CD4-positive, CD25-positive, alpha-beta regulatory T cell (primary cell): ENCODE data around the gene NCKAP5L. TPM values are rescaled to one million over a fixed set of nuclear protein-coding genes. Genes with fewer than 3 reads are reported as not detected.

ENCODE experiments used
- ATAC-seq, 2 donors: fragments of 150-1000 bp; cut with Tn5 transposase; one replicate each; pipeline ENCODE4 v1.10.0; 2021; ENCODE audit warnings: low read depth in 2 of 2, moderate number of reproducible peaks in 2 of 2, moderate library complexity in 1 of 2
- DNase-seq, 3 donors: peaks; one replicate each; pipeline versions ENCODE4 v3.0.0 to v3.0.0-alpha.2; 2012 to 2022; ENCODE audit warnings: mixed read lengths in 1 of 3
- H3K27ac ChIP-seq: one replicate; pipeline ENCODE4 v1.7.0; 2013; ENCODE audit warnings: mild to moderate bottlenecking, low read length; ENCODE audit not compliant: insufficient read depth, poor library complexity, severe bottlenecking
- H3K27me3 ChIP-seq: one replicate; pipeline ENCODE4 v1.7.0; 2013; ENCODE audit warnings: low read length; ENCODE audit not compliant: control insufficient read depth, insufficient read depth
- H3K36me3 ChIP-seq: one replicate; pipeline ENCODE4 v1.7.0; 2013; ENCODE audit warnings: mild to moderate bottlenecking, low read length, moderate library complexity; ENCODE audit not compliant: control insufficient read depth, insufficient read depth
- H3K4me1 ChIP-seq: 2 replicates; pipeline ENCODE4 v1.7.0; 2013; ENCODE audit warnings: mild to moderate bottlenecking, low read length; ENCODE audit not compliant: insufficient read depth, control insufficient read depth, poor library complexity, severe bottlenecking
- H3K4me3 ChIP-seq: one replicate; pipeline ENCODE4 v1.7.0; 2013; ENCODE audit warnings: low read depth, mild to moderate bottlenecking, low read length, moderate library complexity
- H3K9me3 ChIP-seq, 2 experiments: 1 replicate in 1 of 2; 2 replicates in 1 of 2; pipeline ENCODE4 v1.7.0; 2013; ENCODE audit warnings: low read length in 2 of 2, mild to moderate bottlenecking in 1 of 2, moderate library complexity in 1 of 2; ENCODE audit not compliant: control insufficient read depth in 2 of 2
- H3K27ac Mint-ChIP-seq, 3 donors: one replicate each; pipeline ENCODE4 v1.8.0; 2020 to 2022; ENCODE audit warnings: mild to moderate bottlenecking in 3 of 3, mixed read lengths in 3 of 3, moderate library complexity in 2 of 3
- H3K27me3 Mint-ChIP-seq: one replicate; pipeline ENCODE4 v1.8.0; 2022; ENCODE audit warnings: mild to moderate bottlenecking, mixed read lengths
- H3K36me3 Mint-ChIP-seq: one replicate; pipeline ENCODE4 v1.8.0; 2020; ENCODE audit warnings: mixed read lengths
- H3K4me1 Mint-ChIP-seq, 4 donors: one replicate each; pipeline ENCODE4 v1.8.0; 2020 to 2022; ENCODE audit warnings: mixed read lengths in 4 of 4, mild to moderate bottlenecking in 1 of 4
- H3K4me3 Mint-ChIP-seq, 4 donors: one replicate each; pipeline ENCODE4 v1.8.0; 2020 to 2022; ENCODE audit warnings: mild to moderate bottlenecking in 4 of 4, mixed read lengths in 4 of 4, moderate library complexity in 3 of 4
- H3K9me3 Mint-ChIP-seq, 7 donors: one replicate each; pipeline ENCODE4 v1.8.0; 2020 to 2022; ENCODE audit warnings: mixed read lengths in 7 of 7, mild to moderate bottlenecking in 3 of 7, moderate library complexity in 2 of 7
- polyA plus RNA-seq, 4 donors: library from polyadenylated mRNA; unstranded; fragments of 300-500 nt; fragmentation: Illumina TruSeq; gene quantifications; one replicate each; pipeline ENCODE4 v1.2.3, GENCODE V29; 2021
- total RNA-seq: library from RNA; stranded (reverse); gene quantifications from one replicate; pipeline ENCODE4 v1.2.3, GENCODE V29; 2022

Gene NCKAP5L
- total and polyA plus RNA-seq, 5 donors from 2014 or later: 0.18 to 7.8 (median 0.73) TPM

DNA sequence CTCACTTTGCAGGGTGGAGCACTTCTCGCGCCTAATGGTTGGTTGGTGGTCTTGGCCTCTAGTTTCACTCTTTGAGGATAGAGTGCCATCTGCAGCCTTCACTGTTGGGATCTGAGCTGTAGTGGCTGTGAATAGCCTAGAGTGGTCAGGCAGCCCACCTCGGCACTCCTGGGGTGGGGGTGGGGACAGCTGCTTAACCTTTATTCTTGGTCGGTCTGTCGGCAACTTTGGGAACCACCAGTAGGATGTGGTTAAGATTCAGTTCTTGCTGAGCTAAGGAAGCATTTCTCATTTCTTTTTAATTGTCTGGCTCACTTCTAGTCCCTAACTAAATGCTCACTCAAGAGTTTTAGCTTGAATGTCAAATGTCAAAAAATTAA, 65.8 kb downstream of the NCKAP5L start:
- no peaks in the 10 kb centered on the region for H3K27me3 Mint-ChIP-seq
- ATAC-seq: peak in 1 of 2 donors; percentile 25
- Histone ChIP-seq H3K27me3 (no peaks in the 10 kb centered on the region), H3K4me1 (peaks cover 31% of the 10 kb centered on the region), H3K4me3 (no peak overlapping the region), H3K27ac (peak overlapping the region; percentile 69), H3K36me3 (peaks cover 74% of the 10 kb centered on the region), H3K9me3 (no peaks in the 10 kb centered on the region)
- H3K4me3 Mint-ChIP-seq: peak overlapping the region in 1 of 4 donors; percentile 41
- H3K36me3 Mint-ChIP-seq: peaks cover 50% of the 10 kb centered on the region
- peak in 1 of 3 donors; percentile 43 for DNase-seq
- H3K4me1 Mint-ChIP-seq: peaks cover 24 to 53% (median 41%) of the 10 kb centered on the region in 4 donors
- no peaks in the 10 kb centered on the region for H3K9me3 Mint-ChIP-seq
- H3K27ac Mint-ChIP-seq: peak overlapping the region; percentile 42 to 90 (median 76)

DNA sequence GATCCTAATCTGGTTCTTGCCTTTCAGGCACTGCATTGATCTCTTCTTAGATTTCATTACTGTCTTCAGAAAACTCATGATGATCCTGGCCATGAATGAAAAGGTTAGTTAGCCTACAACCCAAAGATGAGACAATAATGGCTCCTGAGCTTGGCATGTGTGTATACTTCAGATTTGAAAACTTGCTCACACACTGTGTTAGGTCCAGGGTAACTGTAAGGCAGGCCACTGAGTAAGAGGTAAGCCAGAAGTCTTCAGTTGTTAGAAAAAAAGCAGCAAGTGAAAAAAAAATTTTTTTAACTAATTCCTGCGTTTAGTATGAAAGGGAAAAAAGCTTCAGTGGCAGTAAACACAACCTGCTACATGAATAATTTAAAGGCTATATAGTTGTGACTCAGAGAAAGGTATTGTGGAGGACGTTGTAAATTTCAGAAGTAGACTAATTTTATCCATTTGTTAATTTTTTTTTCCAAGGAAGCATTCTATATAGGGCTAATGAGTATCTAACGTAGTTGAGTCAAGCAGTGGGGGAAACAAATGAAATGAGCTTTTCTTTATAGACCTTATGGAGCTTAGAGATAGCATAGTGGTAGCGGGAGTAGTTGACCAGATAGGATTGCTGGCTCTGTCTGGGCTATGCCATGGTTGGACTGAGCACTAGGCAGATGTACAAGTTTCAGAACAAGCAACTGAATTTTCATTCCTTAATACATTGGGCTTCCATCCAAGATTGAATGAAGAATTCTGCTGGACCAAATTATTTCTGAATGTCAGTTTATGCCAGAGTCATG, 66.3 kb downstream of the NCKAP5L start:
- ATAC-seq (no peak), DNase-seq (no peak)
- H3K4me3 ChIP-seq: no peak overlapping the region
- no peaks in the 10 kb centered on the region for H3K27me3 Mint-ChIP-seq
- H3K4me1 Mint-ChIP-seq: peaks cover 24 to 50% (median 41%) of the 10 kb centered on the region in 4 donors
- H3K4me3 Mint-ChIP-seq: peak overlapping the region in 1 of 4 donors; percentile 41
- peaks cover 53% of the 10 kb centered on the region for H3K36me3 Mint-ChIP-seq
- no peaks in the 10 kb centered on the region for H3K27me3 ChIP-seq
- H3K36me3 ChIP-seq: peaks cover 80% of the 10 kb centered on the region
- peak overlapping the region; percentile 69 for H3K27ac ChIP-seq
- peaks cover 31% of the 10 kb centered on the region for H3K4me1 ChIP-seq
- H3K9me3 Mint-ChIP-seq: no peaks in the 10 kb centered on the region
- peak overlapping the region; percentile 48 to 90 (median 56) for H3K27ac Mint-ChIP-seq
- no peaks in the 10 kb centered on the region for H3K9me3 ChIP-seq

- no peak for DNase-seq
- no peaks in the 10 kb centered on the region for H3K9me3 ChIP-seq
- Mint-ChIP-seq H3K9me3 (no peaks in the 10 kb centered on the region), H3K4me3 (peak overlapping the region; percentile 16 to 72 (median 54)), H3K27me3 (no peaks in the 10 kb centered on the region), H3K27ac (peak overlapping the region in 2 of 3 donors; percentile 39 to 63), H3K4me1 (peaks cover 49 to 87% (median 74%) of the 10 kb centered on the region in 4 donors), H3K36me3 (peaks cover 29% of the 10 kb centered on the region)
- H3K4me3 ChIP-seq: peak overlapping the region; percentile 69
- peaks cover 67% of the 10 kb centered on the region for H3K4me1 ChIP-seq
- peaks cover 41% of the 10 kb centered on the region for H3K36me3 ChIP-seq
- peak overlapping the region; percentile 68 for H3K27ac ChIP-seq
- H3K27me3 ChIP-seq: no peaks in the 10 kb centered on the region
- no peak for ATAC-seq
Measured at GRCh38 chr12:49750996-49751393, 77.2 kb downstream of the NCKAP5L start.

DNA sequence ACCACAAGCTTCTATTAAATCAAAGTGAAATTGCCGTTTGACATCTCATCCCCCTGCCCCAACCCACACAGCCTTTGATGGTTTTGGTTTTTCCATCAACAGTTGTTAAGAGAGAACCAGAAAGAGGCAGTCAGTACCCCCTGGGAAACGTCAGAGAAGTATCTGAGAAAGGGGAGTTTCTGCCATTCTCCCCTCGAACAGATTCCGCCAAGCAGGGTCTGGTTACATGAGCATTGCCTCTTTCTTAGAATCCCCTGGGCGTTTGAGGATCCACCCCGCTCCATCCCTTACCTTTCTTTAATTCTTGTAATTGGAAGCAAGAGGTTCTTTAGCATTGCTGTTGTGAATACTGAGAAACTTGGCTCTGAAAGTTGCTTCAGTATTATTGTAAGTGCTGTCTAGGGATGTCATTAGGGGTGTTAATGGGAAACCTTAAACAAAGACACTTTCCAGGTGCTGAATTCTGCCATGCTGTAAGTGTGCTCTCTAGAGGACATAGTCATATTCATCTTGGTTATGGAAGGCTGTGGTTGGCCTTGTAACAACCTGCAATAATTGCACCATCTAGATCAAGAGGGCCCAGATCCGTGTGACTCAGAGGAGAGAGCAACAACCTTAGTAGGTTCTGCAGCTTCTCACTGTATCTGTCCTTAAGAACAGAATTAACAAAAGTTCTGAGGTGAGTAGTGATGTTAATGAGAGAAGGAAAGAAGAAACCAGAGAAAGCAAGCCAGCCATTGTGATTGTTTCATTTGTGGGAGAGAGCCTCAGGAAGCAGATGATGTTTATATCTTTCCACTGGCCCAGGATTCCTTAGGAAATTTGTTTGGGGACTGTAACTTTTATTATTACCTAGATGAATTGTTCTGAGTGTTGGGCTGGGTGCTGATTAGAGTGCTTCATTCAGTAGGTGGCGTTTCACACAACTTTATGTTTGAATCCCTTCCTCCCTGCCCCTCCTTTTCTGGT, 77.9 kb downstream of the NCKAP5L start:
- peak; percentile 13 to 72 (median 30) for DNase-seq
- Mint-ChIP-seq H3K36me3 (peaks cover 26% of the 10 kb centered on the region), H3K9me3 (no peaks in the 10 kb centered on the region), H3K27ac (peak overlapping the region; percentile 39 to 81 (median 63)), H3K27me3 (no peaks in the 10 kb centered on the region), H3K4me3 (peak overlapping the region; percentile 46 to 76 (median 64)), H3K4me1 (peaks cover 49 to 94% (median 77%) of the 10 kb centered on the region in 4 donors)
- Histone ChIP-seq H3K36me3 (peaks cover 35% of the 10 kb centered on the region), H3K4me3 (peak overlapping the region; percentile 69), H3K27me3 (no peaks in the 10 kb centered on the region), H3K9me3 (no peaks in the 10 kb centered on the region), H3K27ac (peak overlapping the region; percentile 68), H3K4me1 (peaks cover 71% of the 10 kb centered on the region)
- ATAC-seq: peak; percentile 83 to 88

DNA sequence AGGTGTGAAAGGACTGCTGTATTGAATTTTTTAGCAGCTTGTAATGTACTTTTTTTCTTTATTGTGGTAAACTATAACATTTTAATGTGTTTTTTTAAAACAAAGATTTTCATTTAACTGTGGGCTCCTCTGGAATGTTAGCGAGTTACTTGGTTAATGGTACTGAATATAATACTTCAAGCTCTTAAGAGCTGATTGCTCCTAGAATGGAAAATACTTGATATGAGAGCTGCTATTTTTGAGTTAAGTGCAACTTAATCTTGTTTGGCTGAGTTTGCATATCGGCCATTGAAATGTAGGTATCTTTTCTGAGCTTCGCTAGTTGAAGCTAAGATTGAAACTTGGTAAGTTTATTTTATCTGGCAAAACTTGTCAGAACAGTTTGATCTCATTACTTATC, 79.4 kb downstream of the NCKAP5L start:
- peaks cover 51 to 98% (median 80%) of the 10 kb centered on the region in 4 donors for H3K4me1 Mint-ChIP-seq
- no peaks in the 10 kb centered on the region for H3K27me3 Mint-ChIP-seq
- Histone ChIP-seq H3K27me3 (no peaks in the 10 kb centered on the region), H3K27ac (peak overlapping the region; percentile 68), H3K4me3 (peak overlapping the region; percentile 69), H3K9me3 (no peaks in the 10 kb centered on the region), H3K4me1 (peaks cover 86% of the 10 kb centered on the region), H3K36me3 (peaks cover 32% of the 10 kb centered on the region)
- peak overlapping the region in 2 of 3 donors; percentile 18 to 39 for H3K27ac Mint-ChIP-seq
- no peaks in the 10 kb centered on the region for H3K9me3 Mint-ChIP-seq
- no peak for DNase-seq
- H3K36me3 Mint-ChIP-seq: peaks cover 38% of the 10 kb centered on the region
- ATAC-seq: no peak
- peak overlapping the region; percentile 46 to 76 (median 64) for H3K4me3 Mint-ChIP-seq

DNA sequence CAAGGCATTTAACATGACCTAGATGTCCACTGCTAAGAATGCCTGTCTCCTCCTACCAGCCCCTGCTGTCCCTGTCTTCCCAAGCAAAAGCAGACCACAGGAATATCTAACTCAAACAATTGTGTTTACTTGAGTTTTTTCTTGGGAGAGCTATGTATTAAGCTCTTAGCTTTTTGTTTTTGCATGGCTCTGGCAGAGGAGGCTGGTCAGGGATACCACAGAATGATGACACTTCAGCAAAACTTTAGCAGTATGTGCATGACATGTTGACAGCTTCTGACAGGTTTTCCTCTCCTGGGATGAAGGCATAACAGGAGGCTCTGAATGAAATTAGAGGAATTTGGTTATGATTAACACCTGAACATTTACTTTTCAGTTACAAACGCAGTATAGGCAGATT, 79.9 kb downstream of the NCKAP5L start:
- H3K4me3 Mint-ChIP-seq: peak overlapping the region; percentile 46 to 81 (median 66)
- H3K27me3 ChIP-seq: no peaks in the 10 kb centered on the region
- H3K36me3 Mint-ChIP-seq: peaks cover 39% of the 10 kb centered on the region
- H3K4me1 ChIP-seq: peaks cover 87% of the 10 kb centered on the region
- H3K4me1 Mint-ChIP-seq: peaks cover 53 to 98% (median 80%) of the 10 kb centered on the region in 4 donors
- H3K9me3 ChIP-seq: no peaks in the 10 kb centered on the region
- ATAC-seq: no peak
- peak overlapping the region; percentile 69 for H3K4me3 ChIP-seq
- H3K9me3 Mint-ChIP-seq: no peaks in the 10 kb centered on the region
- H3K36me3 ChIP-seq: peaks cover 27% of the 10 kb centered on the region
- H3K27ac ChIP-seq: peak overlapping the region; percentile 37
- no peaks in the 10 kb centered on the region for H3K27me3 Mint-ChIP-seq
- no peak for DNase-seq
- peak overlapping the region; percentile 6 to 84 (median 39) for H3K27ac Mint-ChIP-seq

DNA sequence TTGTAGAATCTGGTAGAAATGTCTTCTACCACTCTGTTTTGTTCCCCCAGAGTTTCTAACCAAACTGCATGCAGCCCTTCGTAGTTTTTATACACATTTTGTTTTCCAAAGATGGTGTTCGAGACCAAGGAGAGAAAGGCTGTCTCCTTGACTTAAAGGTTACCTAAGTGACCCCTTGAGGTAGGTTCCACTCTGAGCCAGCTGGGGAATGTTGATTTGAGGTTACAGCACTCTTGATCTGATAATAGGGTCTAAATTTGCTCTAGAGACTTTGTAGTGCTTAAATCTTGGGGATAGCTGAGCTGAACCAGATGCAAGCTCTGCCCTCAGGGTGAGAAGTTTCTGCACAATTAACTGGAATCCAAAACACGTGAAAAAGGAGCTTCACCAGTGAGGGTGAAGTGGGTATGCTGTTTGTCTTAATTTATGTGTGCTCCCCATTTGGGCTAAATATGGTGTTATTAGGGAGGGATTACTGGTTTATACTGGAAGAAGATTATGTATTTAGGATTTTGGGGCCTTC, 83.8 kb downstream of the NCKAP5L start:
- Mint-ChIP-seq H3K4me3 (peak overlapping the region; percentile 61 to 91 (median 74)), H3K27ac (peak overlapping the region; percentile 1 to 99 (median 86)), H3K36me3 (peaks cover 29% of the 10 kb centered on the region), H3K9me3 (no peaks in the 10 kb centered on the region), H3K4me1 (peaks cover 26 to 83% (median 59%) of the 10 kb centered on the region in 4 donors), H3K27me3 (peaks cover 11% of the 10 kb centered on the region)
- Histone ChIP-seq H3K9me3 (no peaks in the 10 kb centered on the region), H3K36me3 (peaks cover 11% of the 10 kb centered on the region), H3K4me1 (peaks cover 71% of the 10 kb centered on the region), H3K27ac (peak overlapping the region; percentile 19), H3K4me3 (peak overlapping the region; percentile 95), H3K27me3 (no peaks in the 10 kb centered on the region)
- ATAC-seq (no peak), DNase-seq (no peak)
